Measurements from ENCODE around the gene KNL1. TPM values are rescaled to one million over a fixed set of nuclear protein-coding genes. Genes with fewer than 3 reads are reported as not detected.
"Not testable (repeated sequence)": the region's sequence is repeated elsewhere in the genome, so short reads cannot be mapped to it uniquely, and the experiment has no call there.

Gene KNL1
- total RNA-seq, 1 experiment from 2014 or later = 28.9 TPM

DNA sequence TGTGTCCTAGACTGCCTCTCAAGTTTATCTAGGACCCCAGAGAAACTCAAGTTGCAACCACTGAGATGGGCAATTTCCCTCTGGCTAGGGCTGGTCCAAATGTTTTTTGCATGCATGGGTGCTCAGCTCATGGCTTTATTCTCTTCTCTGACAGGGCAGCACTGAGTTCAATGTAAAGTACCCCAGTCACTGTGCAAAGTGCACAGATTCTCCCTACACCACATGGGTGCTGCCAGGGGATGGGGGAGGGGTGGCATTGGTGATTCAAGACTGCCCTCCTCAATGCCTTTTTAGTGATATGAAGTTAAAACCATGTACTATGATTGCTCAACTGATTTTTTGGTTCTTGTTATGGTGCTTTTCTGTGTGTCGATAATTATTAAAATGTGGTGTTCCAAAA lies 86.1 kb downstream of the KNL1 start:
- DNase-seq (ENCODE audit: low read depth, low spot score) (no peak), ATAC-seq (0 out of 2 replicates have a peak, but pooled peaks have one; percentile 43)
- no TSS peak for BruUV-seq (replicated peaks)
- TF ChIP-seq POLR2AphosphoS5 (IDR thresholded peaks at IDR 0.05; ENCODE audit: low read depth, low read length) = no peak
- no peak for TF ChIP-seq TCF7L2 (IDR thresholded peaks at IDR 0.05; ENCODE audit: low read depth, low read length)
- TF ChIP-seq, protein P1, sequence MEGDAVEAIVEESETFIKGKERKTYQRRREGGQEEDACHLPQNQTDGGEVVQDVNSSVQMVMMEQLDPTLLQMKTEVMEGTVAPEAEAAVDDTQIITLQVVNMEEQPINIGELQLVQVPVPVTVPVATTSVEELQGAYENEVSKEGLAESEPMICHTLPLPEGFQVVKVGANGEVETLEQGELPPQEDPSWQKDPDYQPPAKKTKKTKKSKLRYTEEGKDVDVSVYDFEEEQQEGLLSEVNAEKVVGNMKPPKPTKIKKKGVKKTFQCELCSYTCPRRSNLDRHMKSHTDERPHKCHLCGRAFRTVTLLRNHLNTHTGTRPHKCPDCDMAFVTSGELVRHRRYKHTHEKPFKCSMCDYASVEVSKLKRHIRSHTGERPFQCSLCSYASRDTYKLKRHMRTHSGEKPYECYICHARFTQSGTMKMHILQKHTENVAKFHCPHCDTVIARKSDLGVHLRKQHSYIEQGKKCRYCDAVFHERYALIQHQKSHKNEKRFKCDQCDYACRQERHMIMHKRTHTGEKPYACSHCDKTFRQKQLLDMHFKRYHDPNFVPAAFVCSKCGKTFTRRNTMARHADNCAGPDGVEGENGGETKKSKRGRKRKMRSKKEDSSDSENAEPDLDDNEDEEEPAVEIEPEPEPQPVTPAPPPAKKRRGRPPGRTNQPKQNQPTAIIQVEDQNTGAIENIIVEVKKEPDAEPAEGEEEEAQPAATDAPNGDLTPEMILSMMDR (IDR thresholded peaks at IDR 0.05) = no peak
- TF ChIP-seq, protein P2, sequence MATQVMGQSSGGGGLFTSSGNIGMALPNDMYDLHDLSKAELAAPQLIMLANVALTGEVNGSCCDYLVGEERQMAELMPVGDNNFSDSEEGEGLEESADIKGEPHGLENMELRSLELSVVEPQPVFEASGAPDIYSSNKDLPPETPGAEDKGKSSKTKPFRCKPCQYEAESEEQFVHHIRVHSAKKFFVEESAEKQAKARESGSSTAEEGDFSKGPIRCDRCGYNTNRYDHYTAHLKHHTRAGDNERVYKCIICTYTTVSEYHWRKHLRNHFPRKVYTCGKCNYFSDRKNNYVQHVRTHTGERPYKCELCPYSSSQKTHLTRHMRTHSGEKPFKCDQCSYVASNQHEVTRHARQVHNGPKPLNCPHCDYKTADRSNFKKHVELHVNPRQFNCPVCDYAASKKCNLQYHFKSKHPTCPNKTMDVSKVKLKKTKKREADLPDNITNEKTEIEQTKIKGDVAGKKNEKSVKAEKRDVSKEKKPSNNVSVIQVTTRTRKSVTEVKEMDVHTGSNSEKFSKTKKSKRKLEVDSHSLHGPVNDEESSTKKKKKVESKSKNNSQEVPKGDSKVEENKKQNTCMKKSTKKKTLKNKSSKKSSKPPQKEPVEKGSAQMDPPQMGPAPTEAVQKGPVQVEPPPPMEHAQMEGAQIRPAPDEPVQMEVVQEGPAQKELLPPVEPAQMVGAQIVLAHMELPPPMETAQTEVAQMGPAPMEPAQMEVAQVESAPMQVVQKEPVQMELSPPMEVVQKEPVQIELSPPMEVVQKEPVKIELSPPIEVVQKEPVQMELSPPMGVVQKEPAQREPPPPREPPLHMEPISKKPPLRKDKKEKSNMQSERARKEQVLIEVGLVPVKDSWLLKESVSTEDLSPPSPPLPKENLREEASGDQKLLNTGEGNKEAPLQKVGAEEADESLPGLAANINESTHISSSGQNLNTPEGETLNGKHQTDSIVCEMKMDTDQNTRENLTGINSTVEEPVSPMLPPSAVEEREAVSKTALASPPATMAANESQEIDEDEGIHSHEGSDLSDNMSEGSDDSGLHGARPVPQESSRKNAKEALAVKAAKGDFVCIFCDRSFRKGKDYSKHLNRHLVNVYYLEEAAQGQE (IDR thresholded peaks at IDR 0.05; ENCODE audit: insufficient read depth in 1 of 2, low read depth in 2 of 2, low read length in 1 of 2) = no peak
- TF ChIP-seq SIN3A (IDR thresholded peaks at IDR 0.05; ENCODE audit: borderline replicate concordance, insufficient read depth, low read depth, low read length) = no peak
- Histone ChIP-seq H3K4me3 (ENCODE audit: low read depth in 2 of 2, low read length in 2 of 2) (no peak overlapping the region), H3K27ac (ENCODE audit: low read length) (no peak overlapping the region), H3K27me3 (ENCODE audit: control insufficient read depth, insufficient read depth, low read length) (no peaks in the 10 kb centered on the region), H3K4me1 (ENCODE audit: control insufficient read depth, insufficient read depth, low read length) (no peaks in the 10 kb centered on the region), H3K36me3 (ENCODE audit: control insufficient read depth, insufficient read depth, low read length) (no peaks in the 10 kb centered on the region), H3K9me3 (ENCODE audit: control insufficient read depth, insufficient read depth, low read depth, low read length) (no peaks in the 10 kb centered on the region)
- in situ Hi-C loops (cut with HindIII; ENCODE audit: low pct_unique_long_range_greater_than_20kb, low sequenced_read_pairs) (no loop called here), intact Hi-C loops (cut with micrococcal nuclease; ENCODE audit: unreplicated experiment) (no loop called here)
- POLR2A ChIA-PET = interaction anchor here (0.7 kb wide), 1 partner anchor 96 kb away, joined by 4 read pairs; no protein-coding TSS in a partner anchor
- CTCF ChIA-PET = no interaction called here

DNA sequence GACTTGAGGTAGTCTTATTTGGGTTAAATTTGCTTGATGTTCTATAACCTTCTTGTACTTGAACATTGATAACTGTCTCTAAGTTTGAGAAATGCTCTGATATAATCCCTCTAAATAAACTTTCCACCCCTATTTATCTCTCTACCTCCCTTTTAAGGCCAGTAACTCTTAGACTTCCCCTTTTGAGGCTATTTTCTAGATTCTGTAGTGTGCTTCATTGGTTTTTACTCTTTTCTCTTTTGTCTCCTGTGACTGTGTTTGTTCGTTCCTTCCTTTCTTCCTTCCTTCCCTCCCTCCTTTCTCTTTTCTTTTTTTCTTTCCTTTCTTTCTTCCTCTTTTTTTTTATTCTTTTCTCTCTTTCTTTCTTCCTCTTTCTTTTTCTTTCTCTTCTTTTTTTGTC lies 86.9 kb downstream of the KNL1 start:
- H3K4me3 ChIP-seq (ENCODE audit: low read depth in 2 of 2, low read length in 2 of 2); DNase-seq (ENCODE audit: low read depth, low spot score); BruUV-seq (replicated peaks); H3K9me3 ChIP-seq (ENCODE audit: control insufficient read depth, insufficient read depth, low read depth, low read length); in situ Hi-C loops (cut with HindIII; ENCODE audit: low pct_unique_long_range_greater_than_20kb, low sequenced_read_pairs); CTCF ChIA-PET; ATAC-seq; POLR2A ChIA-PET; H3K27ac ChIP-seq (ENCODE audit: low read length); H3K4me1 ChIP-seq (ENCODE audit: control insufficient read depth, insufficient read depth, low read length); intact Hi-C loops (cut with micrococcal nuclease; ENCODE audit: unreplicated experiment); H3K27me3 ChIP-seq (ENCODE audit: control insufficient read depth, insufficient read depth, low read length); H3K36me3 ChIP-seq (ENCODE audit: control insufficient read depth, insufficient read depth, low read length): not testable (repeated sequence)

DNA sequence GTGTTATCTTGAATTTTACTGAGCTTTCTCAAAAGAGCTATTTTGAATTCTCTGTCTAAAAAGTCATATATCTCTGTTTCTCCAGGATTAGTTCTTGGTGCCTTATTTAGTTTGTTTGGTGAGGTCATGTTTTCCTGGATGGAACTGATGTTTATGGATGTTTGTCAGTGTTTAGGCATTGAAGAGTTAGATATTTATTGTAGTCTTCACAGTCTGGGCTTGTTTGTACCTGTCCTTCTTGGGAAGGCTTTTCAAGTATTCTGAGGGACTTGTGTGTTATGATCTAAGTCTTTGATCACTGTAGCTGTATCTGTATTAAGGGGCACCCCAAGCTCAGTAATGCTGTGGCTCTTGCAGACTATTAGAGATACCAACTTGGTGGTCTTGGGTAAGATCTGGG lies 90.3 kb downstream of the KNL1 start:
- in situ Hi-C loops (cut with HindIII; ENCODE audit: low pct_unique_long_range_greater_than_20kb, low sequenced_read_pairs) = no loop called here
- Histone ChIP-seq H3K27me3 (ENCODE audit: control insufficient read depth, insufficient read depth, low read length) (no peaks in the 10 kb centered on the region), H3K27ac (ENCODE audit: low read length) (no peak overlapping the region), H3K9me3 (ENCODE audit: control insufficient read depth, insufficient read depth, low read depth, low read length) (no peaks in the 10 kb centered on the region), H3K4me3 (ENCODE audit: low read depth in 2 of 2, low read length in 2 of 2) (no peak overlapping the region), H3K36me3 (ENCODE audit: control insufficient read depth, insufficient read depth, low read length) (no peaks in the 10 kb centered on the region), H3K4me1 (ENCODE audit: control insufficient read depth, insufficient read depth, low read length) (no peaks in the 10 kb centered on the region)
- ATAC-seq = no peak
- POLR2A ChIA-PET = no interaction called here
- intact Hi-C loops (cut with micrococcal nuclease; ENCODE audit: unreplicated experiment) = no loop called here
- no TSS peak for BruUV-seq (replicated peaks)
- CTCF ChIA-PET = no interaction called here
- TF ChIP-seq, protein P1 (IDR thresholded peaks at IDR 0.05) = no peak
- TF ChIP-seq TCF7L2 (IDR thresholded peaks at IDR 0.05; ENCODE audit: low read depth, low read length) (no peak), POLR2AphosphoS5 (IDR thresholded peaks at IDR 0.05; ENCODE audit: low read depth, low read length) (no peak), SIN3A (IDR thresholded peaks at IDR 0.05; ENCODE audit: borderline replicate concordance, insufficient read depth, low read depth, low read length) (no peak)
- TF ChIP-seq, protein P2 (IDR thresholded peaks at IDR 0.05; ENCODE audit: insufficient read depth in 1 of 2, low read depth in 2 of 2, low read length in 1 of 2) = no peak
- DNase-seq (ENCODE audit: low read depth, low spot score) = no peak

Measured in Panc1 (cell line).